Stimulated activated CD4-positive, alpha-beta T cell treated with anti-CD3 and anti-CD28 coated beads, Interleukin-1b, Interleukin-23, amount 100 ng/mL, for 4 hours (primary cell): ENCODE measurements around the gene GTF3C5.
"Not testable (repeated sequence)": the region's sequence is repeated elsewhere in the genome, so short reads cannot be mapped to it uniquely, and the experiment has no call there.

Source experiments
- DNase-seq, 2 donors: peaks; one replicate each; pipeline ENCODE4 v3.0.0-alpha.2; 2020; ENCODE audit warnings: low read depth in 2 of 2

The GTF3C5 gene

DNA sequence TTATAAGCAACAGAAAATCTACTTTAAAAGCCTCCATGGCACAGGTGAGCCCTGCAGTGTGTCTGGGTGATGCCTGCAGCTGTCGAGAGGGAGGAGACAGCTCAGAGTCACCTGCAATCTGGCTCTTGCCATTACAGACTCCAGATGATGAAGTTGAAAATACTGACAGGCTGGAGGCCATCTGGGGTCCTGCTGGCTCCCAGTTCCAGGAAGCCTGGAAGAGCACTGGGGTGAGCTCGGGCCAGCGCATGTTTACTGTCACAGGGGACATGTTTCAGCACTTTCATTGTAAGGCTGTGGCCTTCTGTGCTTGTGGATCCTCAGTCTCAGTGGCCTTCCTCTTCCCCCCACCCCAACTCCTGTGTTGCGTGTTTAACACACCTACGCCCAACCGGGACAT is 59.4 kb downstream of the GTF3C5 start:
- DNase-seq, result no peak

DNA sequence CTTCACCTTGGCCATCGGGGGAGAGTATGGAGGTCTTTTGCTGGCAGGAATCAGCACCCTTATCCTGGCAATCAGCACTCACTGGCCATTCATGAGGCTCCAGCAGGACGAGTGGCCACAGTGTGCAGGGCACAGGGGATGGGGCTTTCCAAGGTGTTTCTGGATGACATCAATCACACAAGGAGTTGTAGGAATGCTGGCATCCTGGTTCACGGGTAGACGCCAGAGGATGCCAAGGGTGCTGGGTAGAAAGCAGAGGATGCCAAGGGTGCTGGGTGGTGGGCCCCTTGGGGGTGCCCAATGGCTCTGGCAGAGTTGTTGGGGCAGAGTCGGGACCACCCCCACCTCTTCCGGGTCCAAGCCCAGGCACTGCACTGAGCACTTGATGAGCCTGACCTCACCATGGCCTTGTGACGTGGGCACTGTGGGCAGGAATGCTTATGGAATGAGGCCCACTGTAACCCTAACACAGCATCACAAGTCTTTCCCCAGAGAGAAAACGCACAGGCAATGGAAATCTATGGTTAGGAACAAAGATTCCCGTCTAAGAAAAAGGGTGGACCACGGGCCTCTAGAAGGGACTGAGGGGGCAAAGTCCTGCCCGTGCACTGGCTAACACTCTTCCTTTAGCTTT is 60.1 kb downstream of the GTF3C5 start:
- DNase-seq, result no peak

DNA sequence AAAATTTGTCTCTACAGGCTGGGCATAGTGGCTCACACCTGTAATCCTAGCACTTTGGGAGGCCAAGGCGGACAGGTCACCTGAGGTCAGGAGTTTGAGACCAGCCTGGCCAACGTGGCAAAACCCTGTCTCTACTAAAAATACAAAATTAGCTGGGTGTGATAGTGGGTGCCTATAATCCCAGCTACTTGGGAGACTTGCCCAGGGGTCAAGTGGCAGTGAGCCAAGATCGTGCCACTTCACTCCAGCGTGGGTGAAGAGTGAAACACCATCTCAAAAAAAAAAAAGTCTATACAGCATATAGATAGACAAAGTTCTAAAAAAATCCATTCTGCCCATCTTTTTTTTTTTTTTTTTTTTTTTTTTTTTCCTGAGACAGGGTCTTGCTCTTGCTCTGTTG is 63.6 kb downstream of the GTF3C5 start:
- not testable (repeated sequence) for DNase-seq

DNA sequence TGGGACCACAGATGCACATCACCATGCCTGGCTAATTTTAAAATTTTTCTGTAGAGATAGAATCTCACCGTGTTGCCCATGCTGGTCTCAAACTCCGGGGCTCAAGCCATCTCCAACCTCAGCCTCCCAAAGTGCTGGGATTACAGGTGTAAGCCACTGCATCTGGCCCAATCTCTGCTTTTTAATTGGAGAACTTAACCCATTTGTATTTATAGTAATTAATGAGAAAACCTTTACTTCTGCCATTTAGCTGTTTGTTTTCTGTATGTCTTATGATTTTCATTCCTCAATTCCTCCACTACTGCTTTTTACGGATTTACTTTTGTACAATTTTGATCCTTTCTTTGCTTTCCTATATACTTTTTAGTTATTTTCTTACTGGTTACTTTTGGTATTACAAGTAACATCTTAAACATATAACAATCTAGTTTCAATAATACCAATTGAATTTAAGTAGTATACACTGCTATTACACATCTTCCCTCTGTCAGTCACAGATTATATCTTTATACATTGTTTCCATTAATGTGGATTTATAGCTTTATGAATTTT is 64.1 kb downstream of the GTF3C5 start:
- no peak for DNase-seq

DNA sequence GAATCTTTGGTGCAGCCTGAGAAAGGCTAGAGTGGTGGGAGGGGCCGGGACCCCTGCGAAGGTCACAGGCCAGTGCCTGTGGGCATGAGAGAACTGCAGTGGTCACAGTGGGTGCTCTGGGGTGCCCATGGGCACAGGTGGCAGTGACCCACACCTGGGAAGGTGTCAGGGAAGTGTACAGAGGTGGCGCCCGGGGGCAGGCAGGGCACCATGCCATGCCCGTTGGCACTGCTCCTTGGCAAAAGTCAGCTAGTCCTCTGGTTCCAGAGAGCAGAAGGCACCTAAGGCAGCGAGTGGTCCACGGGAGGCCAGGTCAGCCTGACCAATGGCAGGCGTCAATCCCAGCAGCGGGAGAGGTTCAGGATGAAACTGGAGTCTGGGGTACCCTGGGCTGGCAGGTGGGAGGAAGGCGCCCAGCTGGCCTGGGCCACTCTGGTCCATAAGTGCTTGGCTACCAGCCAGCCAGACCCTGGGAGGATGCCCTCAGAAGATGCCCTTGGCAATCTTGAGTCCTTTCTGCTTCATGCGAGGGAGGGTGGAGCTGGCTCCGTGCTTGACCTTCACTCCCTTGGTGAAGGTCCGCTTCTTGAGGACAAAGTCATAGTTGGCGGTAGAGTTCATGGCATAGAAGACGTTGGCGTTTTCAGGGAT is 67.4 kb downstream of the GTF3C5 start:
- no peak for DNase-seq

DNA sequence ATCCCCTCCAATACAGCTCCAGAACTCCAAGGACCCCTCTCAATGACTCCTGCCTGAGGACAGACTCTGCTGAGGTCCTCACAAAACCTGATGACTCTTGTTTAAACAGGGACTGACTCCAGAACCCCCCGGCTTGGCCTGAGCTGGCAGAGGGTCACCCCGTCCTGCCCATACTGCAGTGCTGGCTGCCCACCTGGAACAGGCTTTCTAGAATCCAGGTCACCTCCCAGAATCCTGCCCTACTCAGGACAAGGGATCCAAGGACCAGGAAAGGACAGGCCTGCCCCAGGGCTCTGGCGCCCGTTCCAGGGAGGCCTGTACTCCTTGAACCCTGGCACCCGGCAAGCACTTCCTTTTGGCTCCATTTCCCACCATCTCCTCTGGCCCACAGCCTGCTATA is 68.1 kb downstream of the GTF3C5 start:
- no peak for DNase-seq

DNA sequence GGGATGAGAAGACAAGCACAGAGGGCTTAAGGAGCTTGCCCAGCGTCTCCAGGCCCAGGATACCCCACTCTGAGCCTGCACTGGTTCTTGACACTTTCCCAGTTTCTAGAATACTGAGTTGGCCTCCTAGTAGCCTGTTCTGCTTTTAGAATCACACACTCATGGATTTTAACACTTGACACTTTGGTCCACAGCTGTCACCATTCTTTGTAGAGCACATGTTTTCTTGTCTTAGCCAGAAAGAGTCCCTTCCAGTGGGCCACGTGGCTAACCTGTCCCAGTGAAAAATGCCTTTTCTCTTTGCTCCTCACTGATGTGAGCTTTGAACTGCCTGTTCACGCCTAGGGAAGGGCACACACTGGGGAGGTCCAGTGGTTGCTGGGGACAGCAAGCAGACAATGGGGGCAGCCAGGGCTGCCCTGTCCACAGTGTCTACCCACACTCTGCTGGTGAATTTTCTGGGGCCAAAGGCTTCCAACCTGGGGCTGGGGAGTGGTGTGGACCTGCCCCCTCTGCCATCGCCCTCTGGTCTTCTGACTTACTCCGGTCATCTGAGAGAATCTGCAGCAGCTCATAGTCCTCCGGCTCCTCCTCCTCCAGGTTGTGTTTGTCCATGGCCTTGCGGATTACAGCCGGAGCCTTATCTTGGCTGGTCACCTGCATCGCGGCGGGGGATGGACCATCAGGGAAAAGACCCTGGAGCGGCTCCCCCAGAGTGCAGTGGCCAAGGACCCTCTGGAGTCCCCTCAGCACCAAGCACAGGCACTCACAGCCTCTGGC is 69.1 kb downstream of the GTF3C5 start:
- no peak for DNase-seq

DNA sequence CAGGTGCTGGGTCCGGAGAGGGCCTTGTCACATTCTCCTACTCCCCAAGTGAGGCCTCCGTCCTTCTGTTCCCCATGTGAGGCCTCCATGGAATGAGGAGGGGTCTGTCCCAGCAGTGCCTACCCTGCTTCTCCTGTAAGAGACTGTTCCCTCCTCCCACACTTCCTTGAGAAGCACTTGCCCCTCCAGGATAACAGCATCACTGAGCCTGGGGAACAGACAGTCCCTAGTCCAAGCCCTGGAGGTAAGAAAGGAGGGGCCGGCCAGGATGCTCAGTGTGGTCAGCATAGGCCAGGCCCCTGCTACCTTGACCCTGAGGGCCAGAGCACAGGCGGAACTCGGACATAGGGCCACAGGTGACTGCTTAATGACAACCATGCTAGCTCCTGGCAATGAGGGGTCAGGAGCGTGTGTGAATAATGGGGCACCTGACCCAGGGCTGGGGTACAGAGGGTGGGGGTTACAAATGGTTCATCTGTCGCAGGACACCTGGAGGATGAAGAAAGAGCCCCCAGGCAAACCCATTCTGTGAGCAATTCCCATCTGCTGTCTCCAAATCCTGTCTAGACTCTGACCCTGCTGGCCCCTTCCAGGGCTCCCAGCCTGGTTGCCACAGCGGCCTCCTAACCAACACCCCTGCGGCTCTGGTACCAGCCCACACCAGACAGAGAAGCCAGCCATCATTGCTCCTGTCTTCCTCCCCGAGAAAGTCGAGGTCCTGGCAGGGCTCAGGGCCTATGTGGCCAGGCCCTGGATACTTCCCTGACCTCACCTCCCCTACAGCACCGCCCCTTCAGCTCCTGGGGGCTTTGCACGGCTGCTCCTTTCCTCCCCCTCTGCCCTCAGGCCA is 69.9 kb downstream of the GTF3C5 start:
- DNase-seq, result no peak

DNA sequence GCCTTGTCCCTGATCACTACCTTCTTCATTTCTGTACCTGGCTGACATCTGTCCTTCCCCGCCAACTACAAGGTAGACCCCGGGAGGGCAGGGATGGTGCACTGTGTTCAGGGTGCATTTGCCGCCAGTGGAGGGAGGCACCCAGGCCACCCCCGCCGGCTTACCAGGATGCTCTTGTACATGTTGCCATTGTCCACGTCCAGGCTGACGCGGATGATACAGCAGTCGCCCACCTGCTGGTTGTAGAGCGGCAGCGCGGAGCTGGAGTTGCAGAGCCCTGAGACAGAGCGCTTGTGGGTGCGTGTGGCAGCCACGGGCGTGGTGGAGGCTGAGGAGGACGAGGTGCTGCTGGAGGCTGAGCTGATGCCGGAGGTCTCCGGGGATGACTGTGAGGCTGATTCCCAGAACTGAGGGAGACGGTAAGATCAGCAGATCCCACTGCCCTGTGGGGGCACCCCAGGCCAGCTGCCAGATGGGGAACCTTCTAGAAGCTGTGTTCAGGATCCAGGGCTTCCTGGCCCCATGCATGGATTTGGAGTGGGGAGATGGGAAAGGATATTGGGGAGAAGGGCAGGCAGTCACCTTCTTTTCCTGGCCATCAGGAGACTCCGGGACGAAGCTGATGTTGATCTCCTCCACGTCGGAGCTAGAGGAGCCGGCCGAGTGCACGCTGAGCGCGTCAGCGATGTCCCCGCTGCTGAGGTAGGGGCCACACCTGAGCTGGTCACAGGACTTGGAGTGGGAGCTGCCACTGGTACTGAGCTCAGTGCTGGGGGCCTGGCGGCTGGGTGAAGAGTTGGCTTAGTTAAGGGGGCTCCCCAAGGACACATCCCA is 70.8 kb downstream of the GTF3C5 start:
- no peak for DNase-seq

DNA sequence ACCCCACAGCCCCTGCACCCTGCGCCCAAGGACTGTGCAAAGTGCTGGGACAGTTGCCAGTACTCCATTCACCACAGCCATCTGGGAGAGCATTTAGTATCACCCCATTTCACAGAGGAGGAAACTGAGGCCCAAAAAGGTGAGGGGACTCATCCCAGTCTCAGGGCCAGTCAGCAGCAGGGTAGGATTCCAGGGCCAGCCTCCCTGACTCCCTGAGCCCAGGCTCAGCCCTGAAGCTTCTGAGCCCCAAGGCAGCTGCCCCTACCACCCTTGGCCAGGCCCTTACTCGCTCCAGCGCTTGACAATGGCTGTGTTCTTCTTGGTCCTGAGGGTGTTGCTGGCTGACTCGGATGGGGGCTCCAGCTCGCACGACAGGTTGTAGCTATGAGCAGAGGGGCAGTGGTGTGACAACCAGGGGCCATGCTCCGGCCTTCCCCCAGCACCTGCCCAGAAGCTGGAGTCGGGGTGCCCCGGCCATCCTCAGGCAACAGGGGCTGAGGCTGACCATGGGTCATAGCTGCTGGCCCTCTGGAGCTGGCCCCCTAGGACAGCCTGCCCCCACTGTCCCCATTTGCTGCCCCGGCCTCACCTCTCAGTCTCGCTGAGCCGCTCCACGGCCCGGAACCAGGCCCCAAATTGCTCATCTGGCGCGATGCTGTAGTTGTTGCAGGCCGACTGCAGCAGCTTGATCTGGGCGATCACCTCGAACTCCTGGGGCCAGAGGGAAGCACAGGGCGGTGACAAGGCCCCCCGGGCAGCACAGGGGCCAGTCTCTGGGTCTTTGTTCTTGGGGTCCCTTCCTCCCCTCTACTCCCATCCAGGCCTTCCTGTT is 71.6 kb downstream of the GTF3C5 start:
- no peak for DNase-seq

DNA sequence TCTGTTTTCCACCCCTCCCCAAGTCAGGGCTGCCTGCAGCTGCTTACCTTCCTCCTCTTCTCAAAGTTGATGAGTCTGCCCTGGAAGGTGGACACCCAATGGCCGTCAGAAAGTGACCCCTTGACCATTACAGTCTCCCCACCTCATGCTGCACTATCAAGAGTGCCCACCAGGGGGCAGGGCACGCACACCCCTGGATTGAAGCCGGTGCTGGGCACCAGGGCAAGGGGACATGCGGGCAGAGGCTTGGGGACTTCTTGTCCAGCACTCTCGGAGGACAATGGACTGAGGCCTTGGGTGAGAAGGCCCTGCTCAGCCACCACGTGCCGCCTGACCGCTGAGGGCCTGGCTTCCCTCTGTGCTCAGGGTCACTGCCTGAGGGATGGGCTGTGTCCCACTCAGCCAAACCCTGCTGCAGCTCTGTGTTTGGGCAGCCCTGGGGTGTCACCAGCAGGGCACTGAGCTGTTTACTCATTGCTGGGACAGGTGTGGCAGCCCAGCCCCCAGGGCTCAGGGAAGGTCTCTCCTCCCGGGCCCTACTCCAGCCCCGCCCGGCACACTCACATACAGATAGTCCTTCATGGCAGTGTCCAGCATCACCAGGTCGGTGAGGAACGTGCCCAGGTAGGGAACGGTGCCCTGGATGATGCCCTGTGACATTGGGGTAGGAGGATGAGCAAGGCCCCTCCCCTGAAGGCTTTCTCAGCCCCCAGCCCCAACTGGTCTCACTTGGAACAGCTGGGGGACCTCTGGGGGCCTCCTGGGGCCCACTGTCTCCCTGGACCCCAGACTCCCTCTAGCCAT is 72.6 kb downstream of the GTF3C5 start:
- DNase-seq, result peak in 1 of 2 donors; percentile 45

DNA sequence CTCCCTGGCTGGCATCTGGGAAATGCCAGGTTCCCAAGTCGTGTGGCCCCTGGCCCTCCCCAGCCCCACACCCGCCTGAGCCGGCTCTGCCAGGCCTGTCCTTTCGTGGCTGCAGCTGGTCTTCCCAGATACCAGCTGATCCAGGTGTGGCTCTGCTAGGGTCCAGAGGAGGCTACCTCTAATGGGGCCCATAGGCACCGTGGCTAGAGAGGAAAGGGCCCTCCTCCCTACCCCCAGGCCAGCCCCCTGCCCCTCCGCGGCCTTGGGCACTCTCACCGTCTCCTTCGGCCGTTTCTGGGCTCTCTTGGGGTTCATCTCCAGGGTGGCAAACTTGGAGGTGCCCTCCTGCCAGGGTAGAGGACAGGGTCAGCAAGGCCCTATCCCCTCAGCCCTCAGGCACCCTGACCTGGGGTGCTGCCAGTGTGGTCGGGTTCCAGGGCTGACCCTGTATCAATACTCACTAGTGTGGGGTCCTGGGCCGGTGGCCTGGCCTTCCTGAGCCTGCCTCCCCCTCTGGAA is 73.2 kb downstream of the GTF3C5 start:
- no peak for DNase-seq

DNA sequence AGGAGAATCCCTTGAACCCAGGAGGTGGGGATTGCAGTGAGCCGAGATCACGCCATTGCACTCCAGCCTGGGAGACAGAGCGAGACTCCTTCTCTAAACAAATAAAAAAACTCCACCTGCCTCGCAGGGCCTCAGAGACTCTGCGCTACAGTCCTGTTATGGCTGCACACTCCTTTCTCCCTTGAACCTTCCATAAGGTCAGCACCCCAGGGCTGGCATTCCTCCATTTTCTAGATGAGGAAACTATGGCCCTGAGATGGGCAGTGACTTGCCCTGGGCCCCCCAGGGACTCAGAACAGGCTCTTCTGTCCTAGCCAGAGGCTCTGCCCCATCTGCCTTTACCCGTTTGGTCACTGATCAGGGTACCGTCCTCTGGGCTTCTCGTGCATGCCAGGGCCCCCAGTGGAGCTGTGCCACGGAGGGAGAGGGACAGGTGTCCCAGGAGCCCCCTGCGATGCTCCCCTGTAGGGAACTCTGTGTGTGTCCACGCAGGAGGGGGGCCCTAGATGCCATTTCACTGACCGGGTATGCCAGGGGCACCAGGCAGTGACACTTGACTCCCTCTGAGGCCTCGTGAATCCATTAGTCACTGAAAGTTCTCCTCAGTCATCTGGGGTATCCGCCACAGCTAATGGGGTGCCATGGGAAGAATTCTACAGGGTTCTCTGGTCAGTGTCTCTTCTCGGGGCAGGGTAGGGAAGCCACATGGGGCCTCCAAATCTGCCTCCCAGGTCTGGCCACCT is 74.1 kb downstream of the GTF3C5 start:
- no peak for DNase-seq

DNA sequence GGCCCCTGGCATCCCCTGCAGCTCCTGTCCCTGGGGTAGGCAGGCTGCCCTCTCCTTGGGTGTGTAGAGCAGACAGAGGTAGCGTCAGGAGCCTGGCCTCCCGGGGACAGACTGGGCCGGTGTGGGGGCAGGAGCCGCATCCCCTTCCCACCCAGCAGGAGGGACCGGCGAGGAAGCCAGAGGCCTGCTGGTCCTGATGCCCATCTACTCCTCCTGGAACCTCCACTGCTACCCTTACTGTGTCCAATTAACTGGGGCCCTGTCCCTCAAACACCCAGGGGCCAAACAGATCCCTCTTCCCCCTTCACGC is 74.6 kb downstream of the GTF3C5 start:
- no peak for DNase-seq

DNA sequence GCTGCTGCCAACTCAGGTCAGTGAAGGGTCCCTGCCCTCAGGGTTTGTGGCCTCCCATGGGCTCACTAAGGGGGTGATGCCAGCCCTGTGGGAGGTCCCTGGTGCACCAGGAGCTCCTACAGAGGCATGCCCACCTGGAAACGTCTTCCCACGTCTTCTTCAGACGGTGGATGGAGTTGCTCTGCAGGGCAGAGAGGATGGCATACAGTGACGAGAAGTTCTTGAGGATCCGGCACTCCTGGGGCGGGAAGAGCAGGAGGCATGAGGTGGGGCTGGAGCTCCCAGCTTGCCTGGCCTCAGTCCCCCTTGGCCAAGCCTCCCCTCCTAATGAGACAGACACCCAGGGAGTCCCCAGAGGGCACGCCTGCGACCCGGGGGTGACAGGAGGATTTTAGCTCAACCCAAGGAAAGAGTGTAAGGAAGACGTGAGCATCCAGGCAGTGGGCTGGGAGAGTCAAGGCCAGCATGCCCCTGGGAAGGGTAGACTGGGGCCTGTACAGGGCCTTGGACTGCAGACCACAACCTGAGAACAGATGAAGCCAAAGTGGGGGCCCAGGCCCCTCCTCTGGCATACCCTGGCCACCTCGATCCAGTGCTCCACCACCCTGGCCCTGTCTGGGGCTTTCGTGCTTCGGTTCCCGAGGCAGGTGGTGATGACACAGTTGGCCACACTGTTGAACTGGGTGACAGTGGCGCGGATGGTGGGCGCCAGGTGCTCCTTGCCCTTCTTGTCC is 75.9 kb downstream of the GTF3C5 start:
- no peak for DNase-seq

DNA sequence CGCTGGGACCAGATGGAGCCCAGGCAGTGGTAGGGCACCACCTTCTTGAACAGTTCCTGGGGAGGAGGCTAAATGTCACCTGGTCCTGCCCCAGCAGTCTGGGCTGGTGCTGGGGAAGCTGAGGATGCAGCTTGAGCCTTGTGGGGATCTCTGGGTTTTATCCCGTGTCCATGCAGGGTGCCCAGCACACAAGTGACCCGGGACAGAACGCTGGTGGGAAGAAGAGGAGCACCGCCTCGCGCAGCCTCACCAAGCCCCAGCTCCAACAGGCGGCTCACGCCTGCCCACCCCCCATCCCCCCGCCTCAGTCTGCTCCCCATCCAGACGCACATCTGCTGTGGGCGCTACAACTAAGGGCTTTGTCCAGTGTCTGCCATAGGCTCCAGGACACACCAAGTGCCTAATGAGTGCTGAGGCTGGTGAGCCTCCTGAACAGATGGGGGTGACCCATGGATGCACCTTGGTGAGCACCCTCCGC is 76.5 kb downstream of the GTF3C5 start:
- DNase-seq, result no peak
